Endothelial cell of umbilical vein (primary cell): ENCODE data around the gene CCNL2.

Source experiments
- CTCF ChIP-seq, 2 donors: IDR thresholded peaks; 1 replicate in 1 of 2; 2 replicates in 1 of 2; pipeline ENCODE4 v1.5.1; 2011; ENCODE audit warnings: low read length in 2 of 2, mild to moderate bottlenecking in 2 of 2, moderate library complexity in 2 of 2, control low read depth in 1 of 2, inconsistent platforms in 1 of 2, low read depth in 1 of 2; ENCODE audit not compliant: insufficient read depth in 1 of 2; ENCODE audit errors: extremely low read depth in 1 of 2
- EZH2 ChIP-seq: IDR thresholded peaks from 2 replicates; pipeline ENCODE4 v1.6.1; 2012; ENCODE audit warnings: borderline replicate concordance, low read depth, mild to moderate bottlenecking, moderate library complexity, low read length, inconsistent platforms; ENCODE audit not compliant: severe bottlenecking
- FOS ChIP-seq: IDR thresholded peaks from 2 replicates; pipeline ENCODE4 v1.6.1; 2011; ENCODE audit warnings: mild to moderate bottlenecking, low read length, moderate library complexity, borderline replicate concordance; ENCODE audit not compliant: insufficient read depth
- GATA2 ChIP-seq: IDR thresholded peaks from 2 replicates; pipeline ENCODE4 v1.7.0; 2011; ENCODE audit warnings: low read depth, mild to moderate bottlenecking, moderate library complexity, mixed read lengths, low read length; ENCODE audit not compliant: insufficient read length, insufficient read depth
- JUN ChIP-seq: IDR thresholded peaks from 2 replicates; pipeline ENCODE4 v1.6.1; 2011; ENCODE audit warnings: borderline replicate concordance, low read depth; ENCODE audit not compliant: insufficient read length, insufficient read depth
- POLR2A ChIP-seq: IDR thresholded peaks from 2 replicates; pipeline ENCODE4 v1.6.1; 2012; ENCODE audit warnings: low read depth, mild to moderate bottlenecking, control low read depth, low read length
- POLR2AphosphoS5 ChIP-seq: IDR thresholded peaks from 2 replicates; pipeline ENCODE4 v1.6.1; 2012; ENCODE audit warnings: low read depth, mild to moderate bottlenecking, control low read depth, low read length, moderate library complexity; ENCODE audit not compliant: insufficient read depth
- TF ChIP-seq, protein P1 (sequence below): IDR thresholded peaks from 2 replicates; pipeline ENCODE4 v1.6.1; 2011; ENCODE audit not compliant: insufficient read depth, insufficient read length

GRCh38 chr1:1415751-1416150 is 16.6 kb upstream of the CCNL2 start:
- no peak for TF ChIP-seq CTCF (IDR thresholded peaks at IDR 0.05; ENCODE audit: extremely low read depth in 1 of 2, insufficient read depth in 1 of 2, low read depth in 1 of 2, low read length in 2 of 2)
- no peak for TF ChIP-seq POLR2A
- no peak for TF ChIP-seq POLR2AphosphoS5
- no peak for TF ChIP-seq EZH2
- no peak for TF ChIP-seq FOS
- TF ChIP-seq, protein P1, sequence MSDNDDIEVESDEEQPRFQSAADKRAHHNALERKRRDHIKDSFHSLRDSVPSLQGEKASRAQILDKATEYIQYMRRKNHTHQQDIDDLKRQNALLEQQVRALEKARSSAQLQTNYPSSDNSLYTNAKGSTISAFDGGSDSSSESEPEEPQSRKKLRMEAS: no peak
- no peak for TF ChIP-seq JUN
- no peak for TF ChIP-seq GATA2
